ENCODE measurements around the gene SNU13. TPM values are rescaled to one million over a fixed set of nuclear protein-coding genes. Genes with fewer than 3 reads are reported as not detected.

The SNU13 gene
- total RNA-seq, 1 experiment from 2014 or later, result 203 TPM

- Histone ChIP-seq H2AFZ (ENCODE audit: low read length) (no peak within 1 kb of the TSS), H3K79me1 (ENCODE audit: insufficient read depth, low read depth, low read length, poor library complexity, severe bottlenecking) (no peaks in the 10 kb centered on the region), H2BK5ac (ENCODE audit: insufficient read length, low read length) (no peak within 1 kb of the TSS), H3K4me1 (ENCODE audit: insufficient read depth, low read length) (no peaks in the 10 kb centered on the region), H4K5ac (ENCODE audit: insufficient read length, low read depth, low read length) (no peak within 1 kb of the TSS), H3T11ph (ENCODE audit: low read length) (no peak within 1 kb of the TSS), H2AK5ac (ENCODE audit: insufficient read length, low read length) (no peak within 1 kb of the TSS), H3K56ac (ENCODE audit: insufficient read length, low read depth, low read length) (no peak within 1 kb of the TSS), H3K18ac (ENCODE audit: insufficient read length, low read depth, low read length) (peak within 1 kb of the TSS; percentile 56), H3K27ac (ENCODE audit: insufficient read length, low read depth, low read length) (no peak within 1 kb of the TSS), H3K9ac (ENCODE audit: extremely low read depth, insufficient read length, low read length) (no peak within 1 kb of the TSS), H4K91ac (ENCODE audit: insufficient read length, low read depth, low read length) (no peak within 1 kb of the TSS), H3K9me3 (ENCODE audit: control insufficient read depth, low read depth, low read length) (no peaks in the 10 kb centered on the region), H3K27me3 (ENCODE audit: insufficient read depth, low read length) (no peaks in the 10 kb centered on the region), H3K4me2 (ENCODE audit: insufficient read depth, insufficient read length, low read length) (no peak within 1 kb of the TSS), H3K79me2 (ENCODE audit: insufficient read depth, low read length) (no peaks in the 10 kb centered on the region), H3K4ac (ENCODE audit: low read depth, low read length) (no peak within 1 kb of the TSS), H3K14ac (ENCODE audit: insufficient read depth, low read length) (no peak within 1 kb of the TSS; the same call in 1 of the 2 replicates), H4K20me1 (ENCODE audit: control insufficient read depth, insufficient read depth, insufficient read length) (no peaks in the 10 kb centered on the region), H4K8ac (replicated peaks; ENCODE audit: insufficient read length, low read depth, low read length) (no peak within 1 kb of the TSS), H3K23ac (ENCODE audit: insufficient read length, low read depth, low read length) (no peak within 1 kb of the TSS), H2BK120ac (ENCODE audit: low read depth, low read length, poor library complexity, severe bottlenecking) (no peak within 1 kb of the TSS), H2BK15ac (ENCODE audit: low read depth, low read length) (no peak within 1 kb of the TSS), H3K23me2 (ENCODE audit: insufficient read length, low read depth, low read length, poor library complexity, severe bottlenecking) (no peaks in the 10 kb centered on the region), H2BK20ac (ENCODE audit: low read depth, low read length, poor library complexity, severe bottlenecking) (no peak within 1 kb of the TSS), H2BK12ac (ENCODE audit: insufficient read length, low read depth, low read length) (no peak within 1 kb of the TSS)
- no peak within 1 kb of the TSS for H3K4me3 Mint-ChIP-seq
- H3K27ac Mint-ChIP-seq, result peak within 1 kb of the TSS in 1 of 3 experiments; percentile 13; a peak in 1 of 7 replicates
- H3K4me1 Mint-ChIP-seq, result peaks cover 11 to 12% of the 10 kb centered on the region in 2 experiments
- TF ChIP-seq, protein P1, sequence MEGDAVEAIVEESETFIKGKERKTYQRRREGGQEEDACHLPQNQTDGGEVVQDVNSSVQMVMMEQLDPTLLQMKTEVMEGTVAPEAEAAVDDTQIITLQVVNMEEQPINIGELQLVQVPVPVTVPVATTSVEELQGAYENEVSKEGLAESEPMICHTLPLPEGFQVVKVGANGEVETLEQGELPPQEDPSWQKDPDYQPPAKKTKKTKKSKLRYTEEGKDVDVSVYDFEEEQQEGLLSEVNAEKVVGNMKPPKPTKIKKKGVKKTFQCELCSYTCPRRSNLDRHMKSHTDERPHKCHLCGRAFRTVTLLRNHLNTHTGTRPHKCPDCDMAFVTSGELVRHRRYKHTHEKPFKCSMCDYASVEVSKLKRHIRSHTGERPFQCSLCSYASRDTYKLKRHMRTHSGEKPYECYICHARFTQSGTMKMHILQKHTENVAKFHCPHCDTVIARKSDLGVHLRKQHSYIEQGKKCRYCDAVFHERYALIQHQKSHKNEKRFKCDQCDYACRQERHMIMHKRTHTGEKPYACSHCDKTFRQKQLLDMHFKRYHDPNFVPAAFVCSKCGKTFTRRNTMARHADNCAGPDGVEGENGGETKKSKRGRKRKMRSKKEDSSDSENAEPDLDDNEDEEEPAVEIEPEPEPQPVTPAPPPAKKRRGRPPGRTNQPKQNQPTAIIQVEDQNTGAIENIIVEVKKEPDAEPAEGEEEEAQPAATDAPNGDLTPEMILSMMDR (conservative IDR thresholded peaks at IDR 0.05), result no peak
- H3K9me3 Mint-ChIP-seq, result no peaks in the 10 kb centered on the region
- H3K36me3 Mint-ChIP-seq (ENCODE audit: insufficient read depth in 1 of 3, low read depth in 3 of 3), result 0 out of 7 replicates have a peak, but pooled peaks cover 0 to 1% (median 0%) of the 10 kb centered on the region in 3 experiments
- WGBS (ENCODE audit: extremely low coverage, insufficient read length, low lambda C conversion rate), result no CpG with 5 or more reads among the region's 69 CpGs
- peak; percentile 85 for DNase-seq
- peaks cover 2% of the 10 kb centered on the region for H3K27me3 Mint-ChIP-seq (ENCODE audit: low read depth)
These were observed 10.8 kb upstream of the SNU13 start, which contains the start of gene MEI1 for GRCh38 chr22:41699264-41700107. Gene MEI1, plus strand, starts transcription at chr22:41699503. Its CDS starts 36 bp downstream, at chr22:41699539.

All from H9 (cell line).